ENCODE results near the gene BDH1.

- TF ChIP-seq POLR2A (IDR thresholded peaks at IDR 0.05; ENCODE audit: control extremely low read depth in 1 of 2, low read depth in 2 of 2, low read length in 2 of 2) (no peak), TAF1 (IDR thresholded peaks at IDR 0.05; ENCODE audit: low read depth, low read length) (no peak), GABPA (IDR thresholded peaks at IDR 0.05; ENCODE audit: borderline replicate concordance, insufficient read depth, low read length) (no peak), CBX8 (IDR thresholded peaks at IDR 0.05; ENCODE audit: borderline replicate concordance, low read depth, low read length) (no peak), POU5F1 (IDR thresholded peaks at IDR 0.05; ENCODE audit: low read depth, low read length) (no peak), PHF8 (conservative IDR thresholded peaks at IDR 0.05; ENCODE audit: low read depth, low read length) (no peak), CTCF (IDR thresholded peaks at IDR 0.05; ENCODE audit: control extremely low read depth in 1 of 3, insufficient read depth in 1 of 3, low read depth in 1 of 3, low read length in 3 of 3) (no peak), MAFK (IDR thresholded peaks at IDR 0.05; ENCODE audit: low read depth, low read length) (no peak), CREB1 (IDR thresholded peaks at IDR 0.05) (no peak), BACH1 (IDR thresholded peaks at IDR 0.05; ENCODE audit: low read length) (no peak), SP2 (IDR thresholded peaks at IDR 0.05; ENCODE audit: low read length) (no peak)
These were observed 42.7 kb upstream of the BDH1 start for GRCh38 chr3:197598404-197598980.
